Adrenal gland (tissue), 12 donors: Measurements from ENCODE around the gene SLC6A3. TPM values are rescaled to one million over a fixed set of nuclear protein-coding genes. Genes with fewer than 3 reads are reported as not detected.
"Not testable (repeated sequence)": the region's sequence is repeated elsewhere in the genome, so short reads cannot be mapped to it uniquely, and the experiment has no call there.

Experiments
- DNase-seq, 7 donors: peaks; one replicate each; pipeline ENCODE4 v3.0.0-alpha.2; 2019 to 2020
- H3K27ac ChIP-seq, 5 donors: fragments of 200-600 bp; sonication (generic) in 4 of 5; 1 replicate in 3 of 5; 2 replicates in 2 of 5; pipeline versions ENCODE4 v1.5.1 to v1.8.0; 2016 to 2020; ENCODE audit warnings: mild to moderate bottlenecking in 1 of 5
- H3K27me3 ChIP-seq: fragments of 200-600 bp; 2 replicates; pipeline ENCODE4 v1.8.0; 2021
- H3K36me3 ChIP-seq, 2 donors: fragments of 200-600 bp; replicated peaks in 1 of 2; 1 replicate in 1 of 2; 2 replicates in 1 of 2; pipeline versions ENCODE4 v1.5.1 to v1.8.0; 2018 to 2022
- H3K4me1 ChIP-seq, 2 donors: fragments of 200-600 bp; replicated peaks in 1 of 2; 1 replicate in 1 of 2; 2 replicates in 1 of 2; pipeline versions ENCODE4 v1.5.1 to v1.8.0; 2018 to 2021
- H3K4me3 ChIP-seq, 4 donors: fragments of 200-600 bp; sonication (generic) in 3 of 4; one replicate each; pipeline ENCODE4 v1.5.1; 2016 to 2018
- H3K9me3 ChIP-seq, 3 donors: fragments of 200-600 bp; sonication (generic) in 1 of 3; replicated peaks in 1 of 3; 1 replicate in 2 of 3; 2 replicates in 1 of 3; pipeline versions ENCODE4 v1.5.1 to v1.8.0; 2016 to 2021
- POLR2A ChIP-seq, 2 donors: fragments of 450-650 bp; IDR thresholded peaks; one replicate each; pipeline ENCODE4 v1.6.1; 2017; ENCODE audit warnings: antibody characterized with exemption in 2 of 2, mild to moderate bottlenecking in 2 of 2, moderate library complexity in 1 of 2
- WGBS, 4 donors: extraction: QIAGEN DNeasy Blood & Tissue Kit in 2 of 4; methylation state at CpG; one replicate each; pipeline versions ENCODE4 v1.1.5 to v1.1.7; 2013 to 2017; 5-methylcytosine and 5-hydroxymethylcytosine counted together
- intact Hi-C, 2 donors: fragments of 100-400 bp; cut with DNase I; formaldehyde crosslinking; loops; one replicate each; pipeline versions ENCODE4 v1.14.1 to v1.15.0; 2022 to 2023
- polyA plus RNA-seq, 3 donors: library from polyadenylated mRNA; stranded (reverse); fragments of 200-250 nt in 2 of 3; fragments of 350-450 nt in 1 of 3; fragmentation: Illumina TruSeq in 1 of 3; extraction: RNeasy Lipid Tissue Mini Kit (QIAGEN cat#74804) in 1 of 3; gene quantifications; one replicate each; pipeline ENCODE4 v1.2.3, GENCODE V29; 2013 to 2014
- total RNA-seq, 9 donors: library from RNA; depleted of rRNA in 4 of 9; stranded (reverse); fragments of >200 nt in 4 of 9; fragments of 120-200 nt in 1 of 9; fragmentation: NEBNext Ultra II Directional in 1 of 9; extraction: Animal tissue kit (Norgen Biotek cat#: 25700) in 1 of 9; gene quantifications; one replicate each; pipeline versions ENCODE4 v1.1.0 to v1.2.4, GENCODE V29; 2013 to 2023
- TF ChIP-seq, protein P1 (sequence below), 6 experiments: fragments of 450-650 bp in 4 of 6; fragments of 200-600 bp in 2 of 6; sonication (generic) in 1 of 6; IDR thresholded peaks; 1 replicate in 5 of 6; 2 replicates in 1 of 6; pipeline versions ENCODE4 v1.5.1 to v1.8.0; 2016 to 2021; ENCODE audit warnings: antibody characterized with exemption in 6 of 6, mild to moderate bottlenecking in 2 of 6, moderate library complexity in 1 of 6
- donor health status: healthy with polysubstance abuse.
- donor health status: Bipolar disorder and iron deficiency.
- donor health status: DM: yes; HTN: yes; CAD: no.
- donor health status: DM: no; HTN: no; CAD: no.
- donor health status: DM: no; HTN: no; CAD: no.
- donor health status: DM: yes; HTN: yes; CAD: no.

The SLC6A3 gene
- total and polyA plus RNA-seq, 12 donors: 0.10 TPM; not detected in 11

GRCh38 chr5:1424716-1425115 is 20.5 kb downstream of the SLC6A3 start:
- DNase-seq: no peak
- TF ChIP-seq, protein P1, sequence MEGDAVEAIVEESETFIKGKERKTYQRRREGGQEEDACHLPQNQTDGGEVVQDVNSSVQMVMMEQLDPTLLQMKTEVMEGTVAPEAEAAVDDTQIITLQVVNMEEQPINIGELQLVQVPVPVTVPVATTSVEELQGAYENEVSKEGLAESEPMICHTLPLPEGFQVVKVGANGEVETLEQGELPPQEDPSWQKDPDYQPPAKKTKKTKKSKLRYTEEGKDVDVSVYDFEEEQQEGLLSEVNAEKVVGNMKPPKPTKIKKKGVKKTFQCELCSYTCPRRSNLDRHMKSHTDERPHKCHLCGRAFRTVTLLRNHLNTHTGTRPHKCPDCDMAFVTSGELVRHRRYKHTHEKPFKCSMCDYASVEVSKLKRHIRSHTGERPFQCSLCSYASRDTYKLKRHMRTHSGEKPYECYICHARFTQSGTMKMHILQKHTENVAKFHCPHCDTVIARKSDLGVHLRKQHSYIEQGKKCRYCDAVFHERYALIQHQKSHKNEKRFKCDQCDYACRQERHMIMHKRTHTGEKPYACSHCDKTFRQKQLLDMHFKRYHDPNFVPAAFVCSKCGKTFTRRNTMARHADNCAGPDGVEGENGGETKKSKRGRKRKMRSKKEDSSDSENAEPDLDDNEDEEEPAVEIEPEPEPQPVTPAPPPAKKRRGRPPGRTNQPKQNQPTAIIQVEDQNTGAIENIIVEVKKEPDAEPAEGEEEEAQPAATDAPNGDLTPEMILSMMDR (IDR thresholded peaks at IDR 0.05): no peak
- no peak for TF ChIP-seq POLR2A (IDR thresholded peaks at IDR 0.05)
- H3K4me1 ChIP-seq: no peaks in the 10 kb centered on the region
- no peaks in the 10 kb centered on the region for H3K36me3 ChIP-seq
- H3K4me3 ChIP-seq: no peak overlapping the region
- whole genome bisulfite sequencing, 4 donors: 70 to 85% (median 81%) methylated on average over 8 to 9 of the region's 9 CpGs
- no peak overlapping the region for H3K27ac ChIP-seq
- intact Hi-C loops: no loop called here
- H3K27me3 ChIP-seq: no peaks in the 10 kb centered on the region
- H3K9me3 ChIP-seq: peaks cover 0 to 13% (median 11%) of the 10 kb centered on the region in 3 donors

DNA sequence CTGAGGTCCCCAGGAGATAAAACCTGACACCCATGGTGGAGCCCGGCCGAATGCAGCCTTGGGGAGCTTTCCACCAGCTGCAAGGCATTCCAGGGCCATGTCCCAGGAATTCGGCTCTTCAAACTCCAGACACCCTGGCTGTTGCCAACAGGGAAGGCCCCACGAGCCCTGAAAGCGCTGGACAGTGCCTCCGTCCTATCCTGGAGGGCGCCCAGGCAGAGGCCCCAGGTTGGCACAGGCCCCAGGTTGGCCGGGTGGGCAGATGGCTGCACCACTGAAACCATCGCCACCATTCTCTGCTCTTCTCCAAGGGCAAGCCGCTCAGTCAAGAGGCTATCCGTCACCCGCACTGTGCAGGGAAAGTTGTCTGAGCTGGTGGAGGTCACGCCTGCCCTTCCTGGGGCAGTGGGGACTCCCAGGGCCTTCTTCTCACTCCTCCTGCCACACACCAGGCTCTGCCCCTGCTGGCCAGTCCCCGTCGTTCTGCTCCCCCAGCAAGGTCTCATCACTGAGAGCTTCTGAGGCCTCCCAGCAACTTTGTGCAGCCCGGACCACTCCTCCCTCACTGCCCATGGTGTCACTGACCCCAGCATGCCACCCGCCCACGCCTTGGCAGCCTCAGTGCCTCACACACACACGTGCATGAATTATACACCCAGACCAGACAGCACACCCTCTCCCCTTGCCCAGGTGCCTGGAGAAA is 21.2 kb downstream of the SLC6A3 start:
- H3K4me1 ChIP-seq: no peaks in the 10 kb centered on the region
- no peak overlapping the region for H3K4me3 ChIP-seq
- peaks cover 0 to 11% (median 10%) of the 10 kb centered on the region in 3 donors for H3K9me3 ChIP-seq
- TF ChIP-seq, protein P1 (IDR thresholded peaks at IDR 0.05): no peak
- TF ChIP-seq POLR2A (IDR thresholded peaks at IDR 0.05): no peak
- no peak overlapping the region for H3K27ac ChIP-seq
- no peaks in the 10 kb centered on the region for H3K36me3 ChIP-seq
- 62 to 74% (median 72%) methylated on average over 4 to 19 of the region's 19 CpGs for WGBS, 4 donors
- intact Hi-C loops: no loop called here
- DNase-seq: no peak
- H3K27me3 ChIP-seq: no peaks in the 10 kb centered on the region

- H3K27ac ChIP-seq, intact Hi-C loops, H3K27me3 ChIP-seq, H3K36me3 ChIP-seq, H3K9me3 ChIP-seq, H3K4me3 ChIP-seq, DNase-seq, H3K4me1 ChIP-seq: not testable (repeated sequence)
- 77 to 88% (median 86%) methylated on average over 1 to 13 of the region's 13 CpGs; no CpG with 5 or more reads in 1 of the 4 donors for WGBS, 4 donors
These were observed 22.7 kb downstream of the SLC6A3 start for GRCh38 chr5:1422522-1422921.

GRCh38 chr5:1421521-1422341 is 23.5 kb downstream of the SLC6A3 start:
- H3K9me3 ChIP-seq: no peaks in the 10 kb centered on the region
- 79 to 93% (median 86%) methylated on average over 14 to 29 of the region's 29 CpGs for WGBS, 4 donors
- no peak overlapping the region for H3K4me3 ChIP-seq
- H3K36me3 ChIP-seq: no peaks in the 10 kb centered on the region
- no peaks in the 10 kb centered on the region for H3K27me3 ChIP-seq
- H3K4me1 ChIP-seq: no peaks in the 10 kb centered on the region
- no peak overlapping the region for H3K27ac ChIP-seq
- TF ChIP-seq, protein P1 (IDR thresholded peaks at IDR 0.05): no peak
- no peak for TF ChIP-seq POLR2A (IDR thresholded peaks at IDR 0.05)
- intact Hi-C loops: no loop called here
- DNase-seq: no peak
